ENCODE results near the gene PDE3B. TPM values are rescaled to one million over a fixed set of nuclear protein-coding genes. Genes with fewer than 3 reads are reported as not detected.

The PDE3B gene
- polyA plus RNA-seq, 1 experiment = 0.10 TPM

GRCh38 chr11:14634813-14635212 lies 8.8 kb upstream of the PDE3B start:
- Histone ChIP-seq H3K27ac (ENCODE audit: low read depth, low read length) (no peak overlapping the region), H3K27me3 (ENCODE audit: control insufficient read depth, insufficient read depth, low read length) (peaks cover 2% of the 10 kb centered on the region), H3K4me3 (ENCODE audit: low read depth, low read length) (no peak overlapping the region), H3K9me3 (ENCODE audit: control insufficient read depth, insufficient read depth, low read length) (no peaks in the 10 kb centered on the region)
- no peak for DNase-seq (ENCODE audit: low read depth, low spot score)
- ChIA-PET POLR2A (no interaction called here), CTCF (no interaction called here)
- TF ChIP-seq, protein P1, sequence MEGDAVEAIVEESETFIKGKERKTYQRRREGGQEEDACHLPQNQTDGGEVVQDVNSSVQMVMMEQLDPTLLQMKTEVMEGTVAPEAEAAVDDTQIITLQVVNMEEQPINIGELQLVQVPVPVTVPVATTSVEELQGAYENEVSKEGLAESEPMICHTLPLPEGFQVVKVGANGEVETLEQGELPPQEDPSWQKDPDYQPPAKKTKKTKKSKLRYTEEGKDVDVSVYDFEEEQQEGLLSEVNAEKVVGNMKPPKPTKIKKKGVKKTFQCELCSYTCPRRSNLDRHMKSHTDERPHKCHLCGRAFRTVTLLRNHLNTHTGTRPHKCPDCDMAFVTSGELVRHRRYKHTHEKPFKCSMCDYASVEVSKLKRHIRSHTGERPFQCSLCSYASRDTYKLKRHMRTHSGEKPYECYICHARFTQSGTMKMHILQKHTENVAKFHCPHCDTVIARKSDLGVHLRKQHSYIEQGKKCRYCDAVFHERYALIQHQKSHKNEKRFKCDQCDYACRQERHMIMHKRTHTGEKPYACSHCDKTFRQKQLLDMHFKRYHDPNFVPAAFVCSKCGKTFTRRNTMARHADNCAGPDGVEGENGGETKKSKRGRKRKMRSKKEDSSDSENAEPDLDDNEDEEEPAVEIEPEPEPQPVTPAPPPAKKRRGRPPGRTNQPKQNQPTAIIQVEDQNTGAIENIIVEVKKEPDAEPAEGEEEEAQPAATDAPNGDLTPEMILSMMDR (IDR thresholded peaks at IDR 0.05; ENCODE audit: low read depth, low read length) = no peak

DNA sequence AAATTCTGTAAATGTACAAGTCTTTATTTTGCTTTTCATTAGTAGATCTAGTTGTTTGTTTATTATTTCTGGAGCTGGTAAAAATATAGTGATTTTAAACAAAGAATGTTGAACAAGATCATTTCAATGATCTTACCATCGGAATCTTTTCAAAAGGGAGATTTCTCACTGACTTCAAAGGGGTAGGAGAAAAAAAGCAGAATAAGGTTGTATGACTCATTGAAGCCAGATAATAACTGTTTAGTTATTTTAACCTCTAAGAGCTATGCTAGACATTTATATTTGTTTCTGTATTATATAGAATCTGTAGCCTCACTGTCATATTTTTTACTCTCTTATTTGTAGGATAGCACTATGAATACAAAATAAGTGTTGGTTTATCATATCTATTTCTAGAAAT lies 8.1 kb upstream of the PDE3B start:
- H3K4me3 ChIP-seq (ENCODE audit: low read depth, low read length) = no peak overlapping the region
- H3K27ac ChIP-seq (ENCODE audit: low read depth, low read length) = no peak overlapping the region
- H3K9me3 ChIP-seq (ENCODE audit: control insufficient read depth, insufficient read depth, low read length) = no peaks in the 10 kb centered on the region
- no peak for DNase-seq (ENCODE audit: low read depth, low spot score)
- H3K27me3 ChIP-seq (ENCODE audit: control insufficient read depth, insufficient read depth, low read length) = peaks cover 2% of the 10 kb centered on the region
- TF ChIP-seq, protein P1 (IDR thresholded peaks at IDR 0.05; ENCODE audit: low read depth, low read length) = no peak
- ChIA-PET CTCF (no interaction called here), POLR2A (no interaction called here)

GRCh38 chr11:14636119-14636518 lies 7.5 kb upstream of the PDE3B start:
- DNase-seq (ENCODE audit: low read depth, low spot score) = no peak
- Histone ChIP-seq H3K27me3 (ENCODE audit: control insufficient read depth, insufficient read depth, low read length) (peaks cover 2% of the 10 kb centered on the region), H3K9me3 (ENCODE audit: control insufficient read depth, insufficient read depth, low read length) (no peaks in the 10 kb centered on the region)

GRCh38 chr11:14637868-14638409 lies 5.7 kb upstream of the PDE3B start:
- CTCF ChIA-PET = no interaction called here
- no peaks in the 10 kb centered on the region for H3K9me3 ChIP-seq (ENCODE audit: control insufficient read depth, insufficient read depth, low read length)
- TF ChIP-seq, protein P1 (IDR thresholded peaks at IDR 0.05; ENCODE audit: low read depth, low read length) = no peak

More at GRCh38 chr11:14636119-14636518, 7.5 kb upstream of the PDE3B start:
- no peak overlapping the region for H3K4me3 ChIP-seq (ENCODE audit: low read depth, low read length)
- TF ChIP-seq, protein P1 (IDR thresholded peaks at IDR 0.05; ENCODE audit: low read depth, low read length) = no peak
- CTCF ChIA-PET = no interaction called here
- no peak overlapping the region for H3K27ac ChIP-seq (ENCODE audit: low read depth, low read length)
- POLR2A ChIA-PET = no interaction called here

GRCh38 chr11:14638561-14638960 lies 5.0 kb upstream of the PDE3B start:
- Histone ChIP-seq H3K27ac (ENCODE audit: low read depth, low read length) (no peak overlapping the region), H3K4me3 (ENCODE audit: low read depth, low read length) (no peak overlapping the region), H3K9me3 (ENCODE audit: control insufficient read depth, insufficient read depth, low read length) (no peaks in the 10 kb centered on the region), H3K27me3 (ENCODE audit: control insufficient read depth, insufficient read depth, low read length) (peaks cover 2% of the 10 kb centered on the region)
- ChIA-PET POLR2A (no interaction called here), CTCF (no interaction called here)
- DNase-seq (ENCODE audit: low read depth, low spot score) = no peak
- TF ChIP-seq, protein P1 (IDR thresholded peaks at IDR 0.05; ENCODE audit: low read depth, low read length) = no peak

More at GRCh38 chr11:14637868-14638409, 5.7 kb upstream of the PDE3B start:
- Histone ChIP-seq H3K27ac (ENCODE audit: low read depth, low read length) (no peak overlapping the region), H3K27me3 (ENCODE audit: control insufficient read depth, insufficient read depth, low read length) (peaks cover 2% of the 10 kb centered on the region), H3K4me3 (ENCODE audit: low read depth, low read length) (no peak overlapping the region)
- POLR2A ChIA-PET = no interaction called here
- no peak for DNase-seq (ENCODE audit: low read depth, low spot score)
